Memory B cell (primary cell): ENCODE measurements around the gene SHISA4.
"Not testable (repeated sequence)": the region's sequence is repeated elsewhere in the genome, so short reads cannot be mapped to it uniquely, and the experiment has no call there.

Experiments used
- ATAC-seq: fragments of 150-1000 bp; cut with Tn5 transposase; 2 replicates; pipeline ENCODE4 v1.10.0; 2021; ENCODE audit warnings: low read depth, mild to moderate bottlenecking, moderate library complexity
- DNase-seq, 2 donors: peaks; one replicate each; pipeline ENCODE4 v3.0.0; 2022; ENCODE audit warnings: low spot score in 2 of 2
- H3K27ac Mint-ChIP-seq: one replicate; pipeline ENCODE4 v1.8.0; 2022; ENCODE audit warnings: mild to moderate bottlenecking, moderate library complexity, mixed read lengths
- H3K27me3 Mint-ChIP-seq: one replicate; pipeline ENCODE4 v1.8.0; 2022; ENCODE audit warnings: mixed read lengths
- H3K36me3 Mint-ChIP-seq: one replicate; pipeline ENCODE4 v1.8.0; 2022; ENCODE audit warnings: mild to moderate bottlenecking, mixed read lengths
- H3K4me1 Mint-ChIP-seq: one replicate; pipeline ENCODE4 v1.8.0; 2022; ENCODE audit warnings: mixed read lengths
- H3K4me3 Mint-ChIP-seq: one replicate; pipeline ENCODE4 v1.8.0; 2022; ENCODE audit warnings: mild to moderate bottlenecking, moderate library complexity, mixed read lengths
- H3K9me3 Mint-ChIP-seq: one replicate; pipeline ENCODE4 v1.8.0; 2022; ENCODE audit warnings: mixed read lengths

Gene SHISA4

DNA sequence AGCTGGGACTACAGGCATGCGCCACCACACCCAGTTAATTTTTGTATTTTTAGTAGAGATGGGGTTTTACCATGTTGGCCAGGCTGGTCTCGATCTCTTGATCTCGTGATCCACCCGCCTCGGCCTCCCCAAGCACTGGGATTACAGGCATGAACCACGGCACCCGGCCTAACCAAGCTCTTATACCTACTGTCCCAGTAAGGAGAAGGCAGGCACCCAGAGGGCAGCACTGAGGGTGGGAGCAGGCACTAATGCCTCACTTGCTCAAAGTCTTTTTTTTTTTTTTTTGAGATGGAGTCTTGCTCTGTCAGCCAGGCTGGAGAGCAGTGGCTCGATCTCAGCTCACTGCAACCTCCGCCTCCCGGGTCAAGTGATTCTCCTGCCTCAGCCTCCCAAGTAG lies 51.6 kb downstream of the SHISA4 start:
- ATAC-seq, H3K4me3 Mint-ChIP-seq: not testable (repeated sequence)
- peaks cover 13% of the 10 kb centered on the region for H3K27me3 Mint-ChIP-seq

DNA sequence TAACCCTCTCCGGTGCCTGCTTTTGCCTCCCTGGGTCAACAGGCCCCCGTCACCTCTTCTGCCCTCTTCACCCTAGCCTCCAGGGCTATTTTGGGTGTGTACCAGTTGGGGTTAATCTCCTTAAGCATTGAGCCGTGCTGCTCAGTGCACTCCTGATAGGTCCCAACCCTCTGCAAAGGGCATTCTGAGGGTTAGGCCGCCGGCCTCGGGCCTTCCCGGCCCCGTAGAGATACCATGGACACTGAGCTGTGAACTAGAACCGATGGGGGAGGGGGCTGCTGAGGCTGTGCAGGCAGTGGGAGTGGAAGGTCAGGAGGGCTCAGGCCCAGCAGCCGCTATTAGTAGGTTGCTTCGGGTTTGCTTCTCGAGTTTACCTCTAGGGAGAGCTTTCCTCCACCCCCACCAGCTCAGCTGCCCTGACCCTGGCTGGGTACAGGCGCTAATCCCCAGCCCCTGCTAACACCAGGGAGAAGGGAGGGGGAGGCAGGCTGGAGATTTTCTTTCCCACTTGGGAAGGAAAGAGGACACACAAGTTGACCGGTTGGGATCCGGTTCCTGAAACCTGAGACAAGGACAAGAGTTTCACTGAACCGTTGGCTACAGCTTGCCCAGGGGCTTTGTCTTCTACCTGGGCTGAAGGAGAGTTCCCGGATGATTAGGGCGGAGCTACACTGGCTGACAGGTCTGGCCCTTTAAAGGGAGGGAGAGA lies 52.9 kb downstream of the SHISA4 start:
- H3K9me3 Mint-ChIP-seq = no peaks in the 10 kb centered on the region
- no peak overlapping the region for H3K4me3 Mint-ChIP-seq
- H3K4me1 Mint-ChIP-seq = peaks cover 5% of the 10 kb centered on the region
- H3K27ac Mint-ChIP-seq = no peak overlapping the region
- DNase-seq (no peak), ATAC-seq (no peak)
- no peaks in the 10 kb centered on the region for H3K36me3 Mint-ChIP-seq
- peaks cover 17% of the 10 kb centered on the region for H3K27me3 Mint-ChIP-seq

More for the DNA sequence above, 51.6 kb downstream of the SHISA4 start:
- H3K4me1 Mint-ChIP-seq, DNase-seq, H3K27ac Mint-ChIP-seq, H3K9me3 Mint-ChIP-seq, H3K36me3 Mint-ChIP-seq: not testable (repeated sequence)

DNA sequence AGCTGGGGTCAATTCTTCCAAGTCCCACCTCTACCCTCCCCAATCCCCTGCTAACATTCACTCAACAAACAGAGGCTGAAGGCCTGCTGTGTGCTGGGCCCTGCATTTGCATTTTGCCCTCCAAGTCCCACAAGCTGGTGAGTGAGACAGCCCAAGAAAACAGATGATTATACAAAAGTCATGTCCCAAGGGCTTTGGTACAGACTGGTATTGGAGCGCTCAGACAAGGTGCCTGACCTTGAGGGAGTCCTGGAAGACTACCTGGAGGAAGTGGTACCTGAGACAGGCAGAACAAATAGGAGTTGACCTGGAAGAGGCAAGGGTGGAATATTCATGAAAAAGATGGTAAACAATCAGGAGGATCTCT lies 53.4 kb downstream of the SHISA4 start:
- Mint-ChIP-seq H3K27ac (no peak overlapping the region), H3K4me3 (no peak overlapping the region), H3K9me3 (no peaks in the 10 kb centered on the region), H3K4me1 (peaks cover 9% of the 10 kb centered on the region), H3K36me3 (no peaks in the 10 kb centered on the region), H3K27me3 (peaks cover 20% of the 10 kb centered on the region)
- DNase-seq = no peak
- no peak for ATAC-seq
